Limb (tissue), 2 donors: ENCODE results near the gene JPH4.
"Not testable (repeated sequence)": the region's sequence is repeated elsewhere in the genome, so short reads cannot be mapped to it uniquely, and the experiment has no call there.

Source experiments
- DNase-seq, 2 donors: peaks; one replicate each; pipeline ENCODE4 v3.0.0-alpha.2; 2016; ENCODE audit errors: extremely low spot score in 2 of 2

Gene JPH4

DNA sequence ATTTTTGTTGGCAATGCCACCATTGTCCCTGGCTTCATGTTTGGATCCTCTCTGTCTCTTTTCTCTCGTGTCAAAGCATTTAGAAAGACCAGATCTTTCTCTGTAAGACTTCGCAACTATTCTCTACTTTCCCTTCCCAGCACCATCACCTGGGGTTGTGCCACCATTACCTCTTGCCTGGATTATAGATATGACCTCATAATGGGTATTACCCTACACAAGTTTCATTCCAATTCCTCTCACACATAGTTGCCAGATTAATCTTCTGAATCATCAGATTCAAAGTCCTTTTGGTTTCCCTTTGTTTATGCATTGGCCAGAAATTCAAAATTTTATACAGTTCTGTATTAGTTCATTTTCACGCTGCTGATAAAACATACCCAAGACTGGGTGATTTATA, 30.4 kb upstream of the JPH4 start:
- DNase-seq, result no peak

DNA sequence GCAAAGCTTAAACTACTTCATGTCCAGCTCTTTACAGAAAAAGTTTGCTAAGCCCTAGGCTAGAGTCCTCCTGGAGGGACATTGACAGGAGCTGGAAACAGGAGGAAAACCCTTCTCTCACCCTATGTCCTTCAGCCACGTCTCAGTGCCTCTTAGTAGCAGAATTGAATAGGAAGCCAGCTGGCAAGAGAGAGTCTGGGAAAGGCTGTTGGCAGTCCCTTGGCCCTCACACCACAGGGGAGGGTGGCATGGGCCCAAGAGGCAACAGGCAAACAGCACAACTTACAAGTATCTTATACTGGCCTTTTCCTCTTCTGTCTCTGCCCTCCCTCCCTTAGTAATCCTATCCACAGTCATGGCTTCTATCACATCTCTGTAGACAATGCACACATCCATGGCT, 29.9 kb upstream of the JPH4 start:
- no peak for DNase-seq

DNA sequence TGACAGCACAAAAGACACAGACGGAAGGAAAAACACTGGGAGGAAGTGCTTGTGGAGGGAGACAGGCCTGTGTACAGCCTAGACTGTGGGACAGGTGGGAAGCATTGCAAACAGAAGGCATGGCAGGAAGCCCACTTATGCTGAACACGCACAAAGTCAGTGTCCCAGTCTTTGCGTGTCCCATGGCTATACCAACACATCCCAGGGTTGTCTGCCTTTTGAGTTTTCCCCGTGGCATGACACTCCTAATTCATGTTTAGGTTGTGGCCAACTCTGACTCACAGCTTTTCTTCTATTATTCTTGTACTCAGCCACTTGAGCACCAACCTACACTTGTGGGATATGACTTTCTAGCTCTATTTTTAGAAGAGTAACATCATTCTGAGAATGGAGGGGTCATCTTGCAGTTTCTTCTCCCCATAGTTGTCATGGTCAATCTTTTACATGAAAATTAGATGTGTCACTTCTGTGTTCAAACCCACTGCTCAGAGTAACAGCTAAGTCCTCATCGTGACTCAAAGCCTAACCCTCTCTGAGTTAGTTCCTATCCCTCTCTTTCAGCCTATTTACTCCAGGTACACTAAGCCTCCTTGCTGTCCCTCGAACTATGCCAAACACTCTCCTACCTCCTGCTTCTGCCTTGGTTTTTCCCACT, 27.5 kb upstream of the JPH4 start:
- no peak for DNase-seq

DNA sequence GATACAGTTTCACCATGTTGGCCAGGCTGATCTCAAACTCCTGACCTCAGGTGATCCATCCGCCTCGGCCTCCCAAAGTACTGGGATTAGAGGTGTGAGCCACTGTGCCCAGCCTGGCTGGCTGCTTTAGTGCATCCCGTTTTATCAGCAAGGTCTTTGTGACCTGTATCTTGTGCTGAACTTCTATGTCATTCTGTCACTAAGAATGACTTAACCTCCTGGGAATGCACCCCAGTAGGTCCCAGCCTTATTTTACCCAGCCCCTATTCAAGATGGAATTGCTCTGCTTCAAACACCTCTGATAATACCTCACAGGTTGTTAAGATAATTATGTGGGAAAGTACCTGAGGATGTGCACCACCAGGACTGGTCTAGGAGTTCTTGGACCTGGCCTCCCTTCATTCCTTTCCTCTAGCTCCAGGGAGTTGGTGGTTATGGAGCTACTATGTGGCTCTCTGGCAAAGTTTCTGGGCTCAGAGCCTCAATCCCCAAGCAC, 26.1 kb upstream of the JPH4 start:
- DNase-seq, result no peak

DNA sequence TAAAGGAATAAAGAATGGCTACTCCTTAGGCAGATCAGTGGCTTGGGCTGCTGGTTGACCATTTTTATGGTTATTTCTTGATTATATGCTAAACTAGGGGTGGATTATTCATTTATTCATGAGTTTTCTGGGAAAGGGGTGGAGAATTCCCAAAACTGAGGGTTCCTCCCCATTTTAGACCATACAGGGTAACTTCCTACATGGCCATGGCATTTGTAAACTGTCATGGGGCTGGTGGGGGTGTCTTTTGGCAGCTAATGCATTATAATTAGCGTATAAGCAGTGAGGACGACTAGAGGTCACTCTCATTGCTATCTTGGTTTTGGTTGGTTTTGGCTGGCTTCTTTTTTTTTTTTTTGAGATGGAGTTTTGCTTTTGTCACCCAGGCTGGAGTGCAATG, 25.6 kb upstream of the JPH4 start:
- no peak for DNase-seq

DNA sequence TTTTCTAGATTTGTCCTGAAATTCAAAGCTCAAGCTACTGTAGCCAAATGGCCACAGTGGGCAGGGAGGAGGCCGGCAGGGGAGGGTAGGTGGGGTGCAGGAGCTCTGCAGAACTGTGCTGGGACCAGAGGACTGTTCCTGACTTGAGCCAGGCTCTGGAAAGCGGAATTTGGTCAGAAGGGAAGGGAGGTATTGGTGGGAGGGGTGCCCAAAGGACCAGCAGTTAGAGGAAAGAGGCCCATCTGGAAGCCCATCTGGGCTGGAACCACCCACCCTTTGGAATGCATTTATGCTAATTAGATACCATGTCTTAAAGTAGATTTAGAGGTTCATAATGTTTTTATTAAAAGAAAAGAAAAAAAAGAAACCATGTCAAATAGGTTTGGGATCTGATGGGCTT, 24.5 kb upstream of the JPH4 start:
- DNase-seq, result no peak

DNA sequence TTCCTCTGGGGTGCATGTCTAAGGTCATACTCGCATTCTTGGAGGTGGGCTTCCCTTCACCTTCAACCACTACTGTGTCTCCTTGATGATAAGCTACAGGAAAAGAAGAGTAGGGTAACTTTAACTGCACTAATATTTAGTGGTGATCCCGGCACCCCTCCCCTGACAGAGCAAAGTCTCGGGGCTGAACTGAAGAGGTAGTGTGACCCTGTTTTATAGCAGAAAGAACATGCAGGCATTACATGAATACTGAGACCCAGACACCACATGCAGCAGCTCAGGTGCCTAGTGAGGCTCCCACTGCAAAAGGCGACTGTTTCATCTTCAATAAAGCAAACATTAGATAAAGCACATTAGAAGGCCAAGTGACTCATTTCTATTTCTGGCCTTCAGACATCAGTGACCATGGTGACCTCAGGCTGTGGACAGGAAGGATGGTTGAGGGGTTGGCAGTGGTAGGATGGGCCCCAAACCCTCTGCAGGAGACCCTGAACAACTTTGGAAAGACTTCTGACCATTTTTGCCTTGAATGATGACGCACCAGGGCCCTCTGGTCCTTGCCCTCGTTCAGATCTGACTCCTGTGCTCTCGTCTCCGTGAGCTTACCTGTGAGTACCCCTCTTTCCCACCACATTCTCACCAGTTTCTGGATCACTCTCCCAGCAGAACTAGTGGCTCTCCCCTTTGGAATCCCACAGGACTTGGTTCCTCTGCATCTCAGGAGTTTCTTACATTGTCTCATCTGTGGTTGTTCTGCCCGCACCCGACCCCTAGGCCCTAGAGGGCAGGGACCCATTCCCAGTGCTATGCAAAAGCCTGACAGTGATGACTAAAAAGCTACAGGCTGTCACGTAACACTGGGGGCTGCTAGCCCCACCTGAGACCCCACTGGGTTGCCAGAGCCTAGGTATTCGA, 23.8 kb upstream of the JPH4 start:
- no peak for DNase-seq

DNA sequence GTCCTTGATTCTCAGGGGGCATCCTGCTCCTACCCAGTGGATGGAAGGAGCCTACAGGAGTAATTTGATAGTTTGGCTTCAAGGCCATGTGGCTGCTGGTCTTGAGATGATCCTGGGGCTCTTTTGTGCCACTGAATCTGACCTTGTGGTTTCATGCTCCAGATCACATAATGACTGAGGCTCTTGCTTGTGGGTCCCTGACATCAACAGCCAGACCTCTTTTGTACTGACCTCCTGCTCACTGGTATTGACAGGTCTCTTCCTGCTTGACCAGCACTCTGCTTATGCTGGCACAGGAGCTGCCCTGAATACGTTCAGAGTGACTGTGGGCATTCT, 23.2 kb upstream of the JPH4 start:
- no peak for DNase-seq

DNA sequence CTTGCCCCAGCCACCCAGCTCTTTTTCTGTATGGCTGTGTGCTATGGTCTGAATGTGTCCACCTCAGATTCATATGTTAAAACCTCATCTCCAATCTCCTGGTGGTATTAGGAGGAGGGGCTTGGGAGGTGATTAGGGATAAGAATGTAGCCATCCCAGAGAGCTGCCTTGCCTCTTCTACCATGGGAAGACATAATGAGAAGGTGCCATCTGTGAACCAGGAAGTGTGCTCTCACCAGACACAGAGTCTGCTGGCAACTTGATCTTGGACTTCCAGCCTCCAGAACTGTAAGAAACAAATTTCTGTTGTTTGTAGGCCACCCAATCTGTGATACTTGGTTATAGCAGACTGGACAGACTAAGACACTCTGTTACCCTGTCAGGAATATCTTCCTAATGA, 22.8 kb upstream of the JPH4 start:
- no peak for DNase-seq

DNA sequence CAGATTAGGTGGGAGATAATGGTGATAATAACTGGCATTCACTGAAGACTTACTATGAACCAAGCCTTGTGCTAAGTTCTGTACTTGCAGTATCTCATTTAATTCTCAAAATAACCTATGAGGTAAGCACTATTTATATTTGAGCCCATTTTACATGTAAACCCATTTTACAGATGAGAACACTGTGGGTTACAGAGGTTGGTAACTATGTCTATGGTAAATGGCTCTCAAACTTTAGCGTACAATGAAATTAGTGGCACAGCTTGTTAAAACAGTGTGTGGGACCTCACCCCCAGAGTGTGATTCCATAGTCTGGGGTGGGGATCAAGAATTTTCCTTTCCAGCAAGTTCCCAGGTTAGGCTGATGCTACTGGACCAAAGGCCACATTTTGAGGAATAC, 22.2 kb upstream of the JPH4 start:
- DNase-seq, result no peak

DNA sequence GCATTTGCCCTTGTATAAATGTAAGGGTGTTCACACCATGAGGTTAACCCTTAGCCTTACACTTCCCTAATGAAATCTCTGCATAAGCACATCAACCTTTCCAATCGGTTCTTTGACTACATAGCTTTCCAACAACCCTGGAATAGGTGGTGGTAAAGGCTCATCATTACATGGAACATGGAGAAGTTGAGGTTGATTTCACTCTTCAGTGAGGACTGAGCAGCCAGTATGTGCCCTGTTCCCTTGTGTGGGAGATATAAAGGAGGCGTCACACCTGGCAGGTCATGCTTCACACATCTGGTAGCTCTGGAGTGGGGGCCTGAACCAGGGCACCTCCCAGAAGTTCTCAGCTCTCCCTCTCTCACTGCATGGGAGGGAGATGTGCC, 21.7 kb upstream of the JPH4 start:
- DNase-seq, result no peak

DNA sequence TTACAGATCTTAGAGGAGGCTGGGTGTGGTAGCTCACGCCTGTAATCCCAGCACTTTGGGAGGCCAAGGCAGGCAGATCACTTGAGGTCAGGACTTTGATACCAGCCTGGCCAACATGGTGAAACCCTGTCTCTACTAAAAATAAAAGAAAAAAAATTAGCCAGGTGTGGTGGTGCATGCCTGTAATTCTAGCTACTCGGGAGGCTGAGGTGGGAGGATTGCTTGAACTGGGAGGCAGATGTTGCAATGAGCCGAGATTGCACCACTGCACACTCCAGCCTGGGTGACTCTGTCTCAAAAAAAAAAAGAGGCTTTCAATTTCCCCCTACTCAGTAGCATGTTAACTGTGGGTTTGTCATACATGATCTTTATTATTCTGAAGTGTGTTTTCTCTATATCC, 15.6 kb upstream of the JPH4 start:
- not testable (repeated sequence) for DNase-seq

DNA sequence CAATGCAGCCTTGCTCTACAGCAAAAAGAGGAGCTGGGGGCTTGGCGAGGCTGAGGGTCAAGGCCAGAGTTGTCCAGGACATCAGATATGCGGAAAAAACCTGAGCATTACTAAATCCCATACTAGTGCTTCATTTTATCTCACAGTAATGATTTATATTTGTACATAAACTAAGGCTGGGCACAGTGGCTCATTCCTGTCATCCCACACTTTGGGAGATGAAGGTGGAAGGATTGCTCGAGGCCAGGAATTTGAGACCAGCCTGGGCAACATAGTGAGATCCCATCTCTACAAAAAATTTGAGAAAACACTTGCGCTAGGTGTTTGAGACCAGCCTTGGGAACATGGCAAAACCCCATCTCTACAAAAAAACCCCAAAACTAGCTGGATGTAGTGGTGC, 11.6 kb upstream of the JPH4 start:
- DNase-seq, result no peak

DNA sequence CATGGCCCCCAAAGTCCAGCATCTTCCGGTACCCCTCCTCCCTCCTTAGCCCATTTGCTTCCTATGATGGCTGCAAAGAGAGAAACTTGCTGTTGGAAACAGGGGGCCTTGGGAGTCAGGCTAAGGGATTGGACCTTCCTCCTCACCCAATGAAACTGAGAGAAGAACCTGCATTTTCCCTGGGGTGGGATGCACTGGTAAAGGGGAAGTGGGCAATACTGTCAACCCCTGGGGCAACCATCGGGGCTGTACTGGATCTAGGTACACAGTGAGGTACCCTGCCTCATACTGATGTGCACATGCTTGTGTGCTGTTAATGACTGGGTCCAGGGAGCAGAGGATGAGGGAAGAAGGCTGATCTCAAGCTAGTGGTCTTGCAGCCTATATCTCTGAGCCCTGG, 11.0 kb upstream of the JPH4 start:
- DNase-seq, result no peak

DNA sequence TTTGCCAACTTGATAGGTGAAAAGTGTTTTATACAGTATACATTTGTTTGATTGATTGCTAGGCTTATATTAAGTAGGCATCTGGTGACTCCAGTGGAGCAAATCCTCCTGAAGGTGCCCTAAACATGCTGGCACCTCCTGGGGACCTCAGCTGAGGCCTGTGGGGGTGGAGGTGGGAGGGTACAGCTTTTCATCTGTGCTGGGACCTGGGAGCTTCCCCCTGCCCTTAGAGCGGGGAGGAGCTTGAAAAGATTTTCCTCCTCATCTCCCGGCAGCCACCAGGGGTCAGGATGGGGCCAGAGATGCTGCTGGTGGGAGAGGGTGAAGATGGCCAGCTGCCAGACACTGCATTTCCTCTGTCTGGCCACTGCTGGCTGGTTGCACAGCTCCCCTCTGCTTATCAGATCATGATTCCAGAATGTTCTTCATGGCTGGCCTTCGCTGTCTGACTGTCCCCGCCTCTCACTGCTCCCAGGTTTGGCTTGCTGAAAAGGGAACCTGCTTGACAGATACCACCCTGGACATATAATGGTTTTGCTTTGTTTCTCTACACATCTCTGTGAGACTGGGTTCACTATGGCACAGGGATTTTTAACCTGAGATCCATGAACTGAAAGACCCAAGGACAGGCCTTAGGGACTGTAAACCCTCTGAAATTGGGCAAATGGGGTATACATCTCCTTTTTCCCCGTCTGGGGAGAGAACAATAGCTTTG, 10.5 kb upstream of the JPH4 start:
- DNase-seq, result peak; percentile 86 to 93

DNA sequence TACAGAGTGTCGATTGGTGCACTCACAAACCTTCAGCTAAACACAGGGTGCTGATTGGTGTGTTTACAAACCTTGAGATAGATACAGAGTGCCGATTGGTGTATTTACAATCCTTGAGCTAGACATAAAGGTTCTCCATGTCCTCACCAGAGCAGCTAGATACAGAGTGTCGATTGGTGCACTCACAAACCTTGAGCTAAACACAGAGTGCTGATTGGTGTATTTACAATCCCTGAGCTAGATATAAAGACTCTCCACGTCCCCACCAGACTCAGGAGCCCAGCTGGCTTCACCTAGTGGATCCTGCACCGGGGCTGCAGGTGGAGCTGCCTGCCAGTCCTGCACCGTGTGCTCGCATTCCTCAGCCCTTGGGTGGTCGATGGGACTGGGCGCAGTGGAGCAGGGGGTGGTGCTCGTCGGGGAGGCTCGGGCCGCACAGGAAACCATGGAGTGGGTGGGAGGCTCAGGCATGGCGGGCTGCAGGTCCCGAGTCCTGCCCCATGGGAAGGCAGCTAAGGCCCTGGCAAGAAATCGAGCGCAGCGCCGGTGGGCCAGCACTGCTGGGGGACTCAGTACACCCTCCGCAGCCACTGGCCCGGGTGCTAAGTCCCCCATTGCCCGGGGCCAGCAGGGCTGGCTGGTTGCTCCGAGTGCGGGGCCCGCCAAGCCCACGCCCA, 6.1 kb upstream of the JPH4 start:
- DNase-seq, result not testable (repeated sequence)

DNA sequence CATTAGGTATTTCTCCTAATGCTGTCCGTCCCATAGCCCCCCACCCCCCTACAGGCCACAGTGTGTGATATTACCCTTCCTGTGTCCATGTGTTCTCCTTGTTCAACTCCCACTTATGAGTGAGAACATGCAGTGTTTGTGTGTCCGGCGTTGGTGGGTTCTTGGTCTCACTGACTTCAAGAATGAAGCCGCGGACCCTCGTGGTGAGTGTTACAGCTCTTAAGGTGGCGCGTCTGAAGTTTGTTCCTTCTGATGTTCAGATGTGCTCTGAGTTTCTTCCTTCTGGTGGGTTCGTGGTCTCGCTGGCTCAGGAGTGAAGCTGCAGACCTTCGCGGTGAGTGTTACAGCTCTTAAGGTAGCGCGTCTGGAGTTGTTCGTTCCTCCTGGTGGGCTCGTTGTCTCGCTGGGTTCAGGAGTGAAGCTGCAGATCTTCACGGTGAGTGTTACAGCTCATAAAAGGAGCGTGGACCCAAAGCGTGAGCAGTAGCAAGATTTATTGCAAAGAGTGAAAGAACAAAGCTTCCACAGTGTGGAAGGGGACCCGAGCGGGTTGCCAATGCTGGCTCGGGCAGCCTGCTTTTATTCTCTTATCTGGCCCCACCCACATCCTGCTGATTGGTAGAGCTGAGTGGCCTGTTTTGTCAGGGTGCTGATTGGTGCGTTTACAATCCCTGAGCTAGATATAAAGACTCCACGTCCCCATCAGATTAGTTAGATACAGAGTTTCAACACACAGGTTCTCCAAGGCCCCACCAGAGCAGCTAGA, 5.4 kb upstream of the JPH4 start:
- DNase-seq, result peak in 1 of 2 donors; percentile 10

DNA sequence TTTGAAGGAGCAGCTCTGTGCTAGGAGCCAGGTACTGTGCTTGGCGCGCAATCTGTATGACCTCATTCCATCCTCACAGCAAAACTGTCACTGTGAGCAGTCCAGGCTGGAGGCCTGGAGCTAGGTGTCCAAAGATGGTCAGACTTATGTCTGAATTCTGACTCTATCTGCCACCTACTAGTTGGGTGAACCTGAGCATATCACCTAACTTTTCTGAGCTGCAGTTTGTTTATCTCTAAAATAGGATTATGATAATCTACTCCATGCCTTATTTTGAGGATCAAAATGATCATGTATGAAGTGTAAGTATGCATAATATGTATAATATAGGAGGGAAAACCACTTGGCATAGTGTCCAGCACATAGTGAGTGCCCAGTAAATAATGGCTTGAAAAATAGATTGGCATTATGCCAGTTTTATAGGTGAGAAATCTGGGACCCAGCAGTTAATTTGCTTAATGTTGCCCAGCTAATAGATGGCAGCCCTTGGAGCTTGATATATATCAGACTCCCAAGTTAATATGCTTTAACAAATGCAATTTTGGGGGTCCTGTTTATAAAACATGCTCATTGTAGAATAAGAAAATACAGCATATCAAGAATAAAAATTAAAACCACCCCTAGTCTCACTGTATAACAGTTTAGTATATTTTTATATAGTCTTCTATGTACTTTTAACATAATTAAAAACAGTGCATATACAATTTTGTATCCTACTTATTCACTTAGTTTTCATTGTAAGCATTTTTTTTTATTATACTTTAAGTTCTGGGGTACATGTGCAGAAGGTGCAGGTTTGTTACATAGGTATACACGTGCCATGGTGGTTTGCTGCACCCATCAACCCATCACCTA, 4.5 kb upstream of the JPH4 start:
- peak in 1 of 2 donors; percentile 10 for DNase-seq

DNA sequence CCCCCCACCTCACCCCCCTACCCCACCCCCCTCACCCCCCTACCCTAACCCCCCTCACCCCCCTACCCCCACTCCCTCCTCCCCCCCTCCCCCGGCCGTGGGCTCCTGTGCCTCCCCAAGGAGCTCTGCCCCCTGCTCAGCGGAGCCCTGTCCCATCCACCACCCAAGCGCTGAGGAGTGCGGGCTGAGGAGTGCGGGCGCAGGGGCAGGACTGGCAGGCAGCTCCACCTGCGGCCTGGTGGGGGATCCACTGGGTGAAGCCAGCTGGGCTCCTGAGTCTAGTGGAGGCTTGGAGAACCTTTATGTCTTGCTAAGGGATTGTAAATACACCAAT, 2.3 kb upstream of the JPH4 start:
- no peak for DNase-seq
